HG03571 (cell line): ENCODE results near the gene HIVEP1.

Experiments used
- ATAC-seq: cut with Tn5 transposase; IDR thresholded peaks from one replicate; pipeline ENCODE4 v1.9.1; 2021; ENCODE audit not compliant: unreplicated experiment

The HIVEP1 gene

GRCh38 chr6:12115001-12115400, 102.9 kb downstream of the HIVEP1 start:
- no peak for ATAC-seq

GRCh38 chr6:12115492-12115891, 103.4 kb downstream of the HIVEP1 start:
- no peak for ATAC-seq

GRCh38 chr6:12116264-12116800, 104.2 kb downstream of the HIVEP1 start:
- ATAC-seq: no peak

GRCh38 chr6:12116978-12117377, 104.9 kb downstream of the HIVEP1 start:
- no peak for ATAC-seq

- ATAC-seq: no peak
Observed at GRCh38 chr6:12118607-12119006, 106.5 kb downstream of the HIVEP1 start.

GRCh38 chr6:12119085-12119588, 107.0 kb downstream of the HIVEP1 start:
- ATAC-seq: peak; percentile 78

- no peak for ATAC-seq
Observed at GRCh38 chr6:12125396-12125795, 113.3 kb downstream of the HIVEP1 start.

GRCh38 chr6:12126051-12126450, 113.9 kb downstream of the HIVEP1 start:
- ATAC-seq: no peak

GRCh38 chr6:12129523-12129922, 117.4 kb downstream of the HIVEP1 start:
- no peak for ATAC-seq

- ATAC-seq: no peak
Observed at GRCh38 chr6:12132351-12133222, 120.5 kb downstream of the HIVEP1 start.

GRCh38 chr6:12134581-12134980, 122.5 kb downstream of the HIVEP1 start:
- no peak for ATAC-seq

GRCh38 chr6:12134991-12135390, 122.9 kb downstream of the HIVEP1 start:
- ATAC-seq: no peak

- no peak for ATAC-seq
Observed at GRCh38 chr6:12136905-12137304, 124.8 kb downstream of the HIVEP1 start.

GRCh38 chr6:12137480-12137879, 125.4 kb downstream of the HIVEP1 start:
- no peak for ATAC-seq

GRCh38 chr6:12138381-12138780, 126.3 kb downstream of the HIVEP1 start:
- no peak for ATAC-seq

- no peak for ATAC-seq
Observed at GRCh38 chr6:12138936-12139335, 126.8 kb downstream of the HIVEP1 start.

- ATAC-seq: no peak
Observed at GRCh38 chr6:12147557-12148316, 135.6 kb downstream of the HIVEP1 start.

- no peak for ATAC-seq
Observed at GRCh38 chr6:12148317-12148801, 136.2 kb downstream of the HIVEP1 start.

GRCh38 chr6:12148841-12149240, 136.7 kb downstream of the HIVEP1 start:
- no peak for ATAC-seq

GRCh38 chr6:12149944-12150510, 137.9 kb downstream of the HIVEP1 start:
- ATAC-seq: no peak

- ATAC-seq: no peak
Observed at GRCh38 chr6:12150812-12151432, 138.8 kb downstream of the HIVEP1 start.
